Duodenal mucosa (tissue), 2 donors: ENCODE results near the gene TMEM139.
A peak's percentile ranks its signal among the peaks of the same experiment; 100 is the strongest.
"Not testable (repeated sequence)": the region's sequence is repeated elsewhere in the genome, so short reads cannot be mapped to it uniquely, and the experiment has no call there.

Experiments
- H3K27ac ChIP-seq: one replicate; pipeline ENCODE4 v1.7.0; 2013; ENCODE audit warnings: low read depth, low read length
- H3K27me3 ChIP-seq, 2 donors: one replicate each; pipeline ENCODE4 v1.7.0; 2013; ENCODE audit warnings: low read length in 2 of 2, control low read depth in 1 of 2; ENCODE audit not compliant: insufficient read depth in 2 of 2, control insufficient read depth in 1 of 2
- H3K36me3 ChIP-seq, 2 donors: one replicate each; pipeline ENCODE4 v1.7.0; 2013; ENCODE audit warnings: low read length in 2 of 2, control low read depth in 1 of 2; ENCODE audit not compliant: insufficient read depth in 2 of 2, control insufficient read depth in 1 of 2
- H3K4me1 ChIP-seq, 2 donors: one replicate each; pipeline ENCODE4 v1.7.0; 2013; ENCODE audit warnings: low read length in 2 of 2, control low read depth in 1 of 2; ENCODE audit not compliant: insufficient read depth in 2 of 2, control insufficient read depth in 1 of 2
- H3K4me3 ChIP-seq, 2 donors: one replicate each; pipeline ENCODE4 v1.7.0; 2013; ENCODE audit warnings: low read length in 2 of 2, low read depth in 1 of 2
- H3K9ac ChIP-seq, 2 donors: one replicate each; pipeline ENCODE4 v1.7.0; 2013; ENCODE audit warnings: low read length in 2 of 2, low read depth in 1 of 2
- H3K9me3 ChIP-seq, 2 donors: one replicate each; pipeline ENCODE4 v1.7.0; 2013; ENCODE audit warnings: low read length in 2 of 2, control low read depth in 1 of 2; ENCODE audit not compliant: control insufficient read depth in 1 of 2

Gene TMEM139

DNA sequence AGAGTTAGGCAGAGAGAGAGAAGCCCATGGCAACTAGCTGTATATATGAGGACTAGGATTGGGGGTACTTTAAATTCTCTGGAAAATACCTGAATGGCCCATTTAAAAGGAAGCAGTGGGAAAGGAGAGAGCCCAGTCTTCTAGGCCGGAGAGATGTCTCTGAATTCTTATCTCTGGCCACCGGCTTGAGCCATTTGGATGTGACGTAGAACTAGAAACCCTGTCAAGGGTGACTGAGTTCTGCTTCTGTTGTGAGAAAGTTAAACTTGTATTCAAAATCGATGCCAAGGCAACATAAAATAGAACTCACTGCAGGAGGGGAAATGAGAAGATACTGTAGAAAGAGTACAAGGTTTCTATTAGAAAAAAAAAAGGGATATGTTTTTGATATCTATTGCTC lies 27.8 kb upstream of the TMEM139 start:
- Histone ChIP-seq H3K27ac (no peak overlapping the region), H3K36me3 (no peaks in the 10 kb centered on the region), H3K9me3 (no peaks in the 10 kb centered on the region), H3K4me3 (no peak overlapping the region), H3K4me1 (peaks cover 11 to 15% of the 10 kb centered on the region in 2 donors), H3K27me3 (no peaks in the 10 kb centered on the region), H3K9ac (no peak overlapping the region)

DNA sequence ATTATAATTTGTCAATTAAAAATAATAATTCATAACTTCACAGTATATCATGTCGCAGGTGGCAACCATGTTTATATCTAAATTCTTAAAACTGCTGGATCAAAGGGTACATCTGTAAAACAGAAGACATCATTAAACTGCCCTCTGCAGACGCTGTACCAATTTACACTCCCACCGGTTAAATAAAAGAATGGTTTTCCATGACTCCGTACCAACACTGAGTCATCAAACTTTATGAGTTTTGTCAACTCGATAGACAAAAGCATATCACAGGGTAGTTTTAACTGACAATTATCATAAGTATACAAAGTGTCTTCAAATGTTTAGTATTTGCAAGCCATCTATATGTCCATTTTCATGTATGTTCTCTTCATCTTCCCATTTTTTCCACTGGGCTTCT lies 27.3 kb upstream of the TMEM139 start:
- H3K4me3 ChIP-seq, result no peak overlapping the region
- peaks cover 12 to 15% of the 10 kb centered on the region in 2 donors for H3K4me1 ChIP-seq
- no peak overlapping the region for H3K9ac ChIP-seq
- no peak overlapping the region for H3K27ac ChIP-seq
- H3K27me3 ChIP-seq, result no peaks in the 10 kb centered on the region
- no peaks in the 10 kb centered on the region for H3K9me3 ChIP-seq
- no peaks in the 10 kb centered on the region for H3K36me3 ChIP-seq

DNA sequence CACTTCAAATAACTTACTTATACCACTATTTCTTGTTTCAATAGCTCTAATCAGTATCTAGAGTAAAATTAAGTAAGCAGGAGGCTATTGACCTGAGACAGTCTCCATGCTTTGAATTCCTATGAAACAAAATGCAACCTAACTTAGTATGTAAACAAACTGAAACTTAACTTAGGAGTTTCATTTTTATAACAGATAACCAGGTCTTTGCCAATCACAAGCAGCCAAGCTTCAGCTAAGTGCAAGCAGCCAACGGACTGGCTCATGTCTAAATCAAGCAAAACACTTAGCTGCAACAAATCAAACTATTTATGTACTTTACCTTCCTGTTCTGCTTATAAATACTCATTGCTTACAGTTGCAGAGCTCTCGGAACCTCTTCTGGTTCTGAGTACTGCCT lies 25.9 kb upstream of the TMEM139 start:
- H3K4me1 ChIP-seq, result peaks cover 18% of the 10 kb centered on the region in 2 donors
- H3K36me3 ChIP-seq, result no peaks in the 10 kb centered on the region
- H3K4me3 ChIP-seq, result peak overlapping the region; percentile 11 to 42
- no peaks in the 10 kb centered on the region for H3K9me3 ChIP-seq
- no peaks in the 10 kb centered on the region for H3K27me3 ChIP-seq
- peak overlapping the region in 1 of 2 donors; percentile 2 for H3K9ac ChIP-seq
- H3K27ac ChIP-seq, result no peak overlapping the region

DNA sequence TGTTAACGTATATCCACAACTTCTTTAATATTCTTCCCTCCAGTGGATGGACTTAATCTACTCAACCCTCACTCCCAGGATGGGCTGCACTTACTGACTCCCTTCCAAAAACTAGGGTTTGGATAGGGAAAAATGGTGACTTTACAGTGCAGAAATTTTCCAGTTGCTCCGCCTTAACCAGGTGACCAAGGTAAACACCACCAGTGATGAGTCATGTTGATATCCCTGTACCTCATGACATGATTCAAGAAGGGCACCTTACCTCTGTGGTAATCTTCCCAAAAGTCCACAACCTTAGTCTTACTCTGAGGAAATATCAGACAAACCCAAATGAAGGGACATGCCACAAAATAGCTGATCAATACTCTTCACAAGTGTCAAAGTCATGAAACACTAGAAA lies 25.0 kb upstream of the TMEM139 start:
- H3K27ac ChIP-seq, result no peak overlapping the region
- H3K9me3 ChIP-seq, result no peaks in the 10 kb centered on the region
- peaks cover 23 to 28% of the 10 kb centered on the region in 2 donors for H3K4me1 ChIP-seq
- peaks cover 0 to under 1% of the 10 kb centered on the region in 2 donors for H3K36me3 ChIP-seq
- no peak overlapping the region for H3K4me3 ChIP-seq
- no peak overlapping the region for H3K9ac ChIP-seq
- H3K27me3 ChIP-seq, result no peaks in the 10 kb centered on the region

DNA sequence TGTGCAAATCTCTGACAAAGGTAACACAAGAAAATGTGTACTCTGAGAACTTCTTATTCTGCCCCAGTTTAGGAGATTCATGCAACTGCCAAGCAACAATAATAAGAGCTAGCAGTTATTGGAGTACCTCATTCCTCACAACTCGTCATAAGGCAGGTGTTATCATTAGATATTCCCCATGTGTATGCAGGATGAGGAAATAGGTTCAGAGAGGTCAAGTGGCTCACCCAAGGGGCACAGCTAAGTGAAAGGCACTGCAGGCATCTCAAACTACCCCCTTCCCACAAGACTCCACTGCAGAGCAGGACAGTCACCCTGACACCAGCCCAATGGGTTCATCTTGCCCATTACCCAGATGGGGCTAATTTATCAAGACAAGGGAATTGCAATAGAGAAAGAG lies 22.9 kb upstream of the TMEM139 start:
- Histone ChIP-seq H3K9me3 (no peaks in the 10 kb centered on the region), H3K27ac (no peak overlapping the region), H3K4me1 (peaks cover 39 to 44% of the 10 kb centered on the region in 2 donors), H3K27me3 (no peaks in the 10 kb centered on the region), H3K36me3 (peaks cover 8 to 12% of the 10 kb centered on the region in 2 donors), H3K9ac (no peak overlapping the region), H3K4me3 (no peak overlapping the region)

DNA sequence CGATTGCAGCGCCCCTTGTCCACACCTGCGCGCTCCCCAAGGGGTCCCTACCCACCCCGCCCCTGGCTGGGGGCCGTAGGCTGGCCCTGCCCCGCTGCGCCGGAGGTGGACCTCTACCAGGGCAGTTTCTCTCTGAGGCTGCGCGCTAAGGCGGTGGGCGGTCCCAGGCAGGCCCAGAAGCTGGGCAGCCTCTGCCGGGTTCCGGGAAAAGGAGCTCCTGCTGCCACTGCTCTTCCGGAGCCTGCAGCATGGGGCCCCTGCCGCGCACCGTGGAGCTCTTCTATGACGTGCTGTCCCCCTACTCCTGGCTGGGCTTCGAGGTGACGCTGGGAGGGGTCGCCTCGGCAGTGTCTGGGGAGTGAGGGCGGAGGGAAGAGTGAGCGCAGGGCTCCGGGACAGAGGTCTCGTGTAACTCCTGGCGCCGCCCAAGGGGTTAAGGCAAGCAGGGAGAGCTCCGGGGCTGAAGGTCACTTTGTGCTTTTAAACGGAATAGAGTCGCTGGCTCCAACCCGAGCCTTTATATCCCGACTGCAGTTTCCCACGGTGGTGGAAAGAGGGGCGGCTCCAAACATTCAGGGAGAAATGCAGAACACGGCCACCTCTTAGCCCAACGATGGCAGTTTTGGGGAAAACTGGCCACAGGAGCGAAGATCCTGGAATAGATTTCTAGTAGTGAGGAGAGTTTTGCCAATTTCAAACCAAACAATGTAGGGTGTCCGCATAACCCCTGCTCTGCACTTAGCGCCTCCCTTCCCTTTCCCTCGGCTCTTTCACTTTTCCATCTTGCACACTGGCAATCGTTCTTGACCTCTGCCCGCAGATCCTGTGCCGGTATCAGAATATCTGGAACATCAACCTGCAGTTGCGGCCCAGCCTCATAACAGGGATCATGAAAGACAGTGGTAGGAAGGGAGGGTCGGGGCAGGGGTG lies 21.2 kb upstream of the TMEM139 start, which contains the start of gene GSTK1:
TSS of gene GSTK1 (plus strand) at position 176 of the 930 bp plus-strand sequence. CDS start at position 249, 73 bp downstream.
- Histone ChIP-seq H3K4me1 (peaks cover 49 to 58% of the 10 kb centered on the region in 2 donors), H3K27ac (peak within 1 kb of the TSS; percentile 92), H3K36me3 (peaks cover 20 to 25% of the 10 kb centered on the region in 2 donors), H3K27me3 (no peaks in the 10 kb centered on the region), H3K9me3 (no peaks in the 10 kb centered on the region), H3K4me3 (peak within 1 kb of the TSS; percentile 94 to 97), H3K9ac (peak within 1 kb of the TSS; percentile 81 to 92)

DNA sequence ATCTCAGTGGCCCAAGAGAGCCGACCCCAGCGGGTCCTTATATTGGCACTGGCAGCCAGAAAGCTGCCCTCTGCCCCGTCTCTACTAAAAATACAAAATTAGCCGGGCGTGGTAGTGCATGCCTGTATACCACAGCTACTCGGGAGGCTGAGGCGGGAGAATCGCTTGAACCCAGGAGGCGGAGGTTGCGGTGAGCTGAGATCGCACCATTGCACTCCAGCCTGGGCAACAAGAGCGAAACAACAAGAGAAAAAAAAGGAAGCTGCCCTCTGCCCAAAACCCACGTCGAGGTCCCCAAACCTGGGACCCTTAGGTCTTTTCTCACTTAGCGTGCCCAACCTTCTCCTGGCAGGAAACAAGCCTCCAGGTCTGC lies 20.6 kb upstream of the TMEM139 start:
- not testable (repeated sequence) for H3K9me3 ChIP-seq, H3K27me3 ChIP-seq
- H3K4me1 ChIP-seq, result peaks cover 49 to 60% of the 10 kb centered on the region in 2 donors
- H3K27ac ChIP-seq, result peak overlapping the region; percentile 92
- H3K9ac ChIP-seq, result peak overlapping the region; percentile 81 to 92
- H3K36me3 ChIP-seq, result peaks cover 22 to 30% of the 10 kb centered on the region in 2 donors
- peak overlapping the region; percentile 94 to 97 for H3K4me3 ChIP-seq

DNA sequence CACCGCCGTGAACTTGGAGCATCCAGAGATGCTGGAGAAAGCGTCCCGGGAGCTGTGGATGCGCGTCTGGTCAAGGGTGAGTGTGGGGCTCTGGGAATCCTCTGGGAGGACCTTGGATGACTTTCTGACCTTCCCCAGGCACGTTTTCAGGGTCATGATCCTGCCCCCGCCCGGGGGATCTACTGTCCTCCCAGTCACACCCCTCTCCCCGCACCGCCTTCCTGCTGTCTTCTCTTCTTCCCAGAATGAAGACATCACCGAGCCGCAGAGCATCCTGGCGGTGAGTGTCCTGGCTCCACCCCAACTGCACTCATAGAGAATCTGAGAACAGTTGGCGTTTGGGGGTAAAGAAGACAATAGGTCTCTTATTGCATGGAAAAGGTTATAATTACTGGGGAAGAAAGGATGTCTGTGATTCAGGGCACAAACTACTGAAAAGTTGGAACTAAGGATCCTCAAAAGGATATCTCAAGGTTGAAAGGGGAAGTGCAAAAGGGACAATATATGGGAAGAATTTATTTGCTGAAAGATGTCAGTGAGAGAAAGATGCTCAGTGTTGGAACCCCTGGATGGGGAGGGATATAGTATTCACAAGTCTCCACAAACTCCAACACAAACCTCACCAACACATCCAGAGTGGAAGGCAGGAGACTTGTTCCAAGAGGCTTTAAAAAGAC lies 19.6 kb upstream of the TMEM139 start:
- Histone ChIP-seq H3K27me3 (no peaks in the 10 kb centered on the region), H3K36me3 (peaks cover 22 to 40% of the 10 kb centered on the region in 2 donors), H3K4me3 (peak overlapping the region; percentile 94 to 97), H3K9ac (peak overlapping the region; percentile 81 to 92), H3K27ac (no peak overlapping the region), H3K4me1 (peaks cover 49 to 63% of the 10 kb centered on the region in 2 donors), H3K9me3 (no peaks in the 10 kb centered on the region)

DNA sequence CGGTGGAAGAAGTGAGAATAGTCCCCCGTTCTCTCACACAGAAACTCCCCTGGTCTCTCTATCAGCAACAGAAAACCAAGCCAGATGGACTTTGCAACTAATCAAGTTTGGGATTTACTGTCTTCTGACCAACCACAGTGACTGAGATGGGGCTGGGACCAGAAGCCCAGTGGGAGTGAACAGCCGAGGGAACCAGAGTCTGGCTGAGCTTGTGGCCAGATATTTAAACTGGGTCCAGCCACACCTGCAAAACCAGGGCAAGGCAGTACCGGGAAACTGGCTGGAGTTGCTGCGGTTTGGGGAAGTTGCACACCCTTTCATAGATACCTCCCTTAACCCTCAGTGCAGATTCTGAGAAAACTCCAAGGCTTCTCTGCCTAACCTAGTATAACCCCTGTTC lies 15.5 kb upstream of the TMEM139 start:
- peak overlapping the region in 1 of 2 donors; percentile 32 for H3K9ac ChIP-seq
- H3K36me3 ChIP-seq, result peaks cover 22 to 44% of the 10 kb centered on the region in 2 donors
- peaks cover 46 to 51% of the 10 kb centered on the region in 2 donors for H3K4me1 ChIP-seq
- H3K9me3 ChIP-seq, result no peaks in the 10 kb centered on the region
- H3K27me3 ChIP-seq, result no peaks in the 10 kb centered on the region
- H3K27ac ChIP-seq, result peak overlapping the region; percentile 23
- H3K4me3 ChIP-seq, result peak overlapping the region; percentile 26 to 36

DNA sequence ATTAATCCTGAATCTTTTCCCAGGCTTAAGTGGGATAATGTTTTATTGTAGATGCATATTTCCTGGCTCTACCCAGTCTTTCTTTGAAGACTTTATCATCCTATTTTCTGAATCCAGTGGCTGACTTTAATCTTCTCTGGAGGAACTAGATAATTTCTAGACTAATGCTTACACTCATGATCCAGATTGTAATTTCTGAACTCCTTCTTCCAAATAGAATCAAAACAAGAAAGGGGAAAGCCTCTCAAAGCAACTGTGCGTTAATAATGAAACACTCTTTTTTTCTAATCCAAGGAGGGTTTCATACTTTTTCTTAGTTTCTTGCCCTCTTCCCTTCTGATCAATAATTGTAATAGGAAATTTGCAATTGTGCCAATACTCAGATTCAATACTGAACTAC lies 13.5 kb upstream of the TMEM139 start:
- no peak overlapping the region for H3K27ac ChIP-seq
- no peaks in the 10 kb centered on the region for H3K9me3 ChIP-seq
- no peak overlapping the region for H3K4me3 ChIP-seq

More for the DNA sequence above, 13.5 kb upstream of the TMEM139 start:
- Histone ChIP-seq H3K36me3 (peaks cover 14 to 33% of the 10 kb centered on the region in 2 donors), H3K9ac (no peak overlapping the region), H3K27me3 (no peaks in the 10 kb centered on the region), H3K4me1 (peaks cover 30 to 36% of the 10 kb centered on the region in 2 donors)
